GM21447 (cell line): Measurements from ENCODE around the gene SH3GLB2.
"Not testable (repeated sequence)": the region's sequence is repeated elsewhere in the genome, so short reads cannot be mapped to it uniquely, and the experiment has no call there.

Source experiments
- ATAC-seq: cut with Tn5 transposase; IDR thresholded peaks from one replicate; pipeline ENCODE4 v1.9.1; 2021; ENCODE audit not compliant: unreplicated experiment

Gene SH3GLB2

DNA sequence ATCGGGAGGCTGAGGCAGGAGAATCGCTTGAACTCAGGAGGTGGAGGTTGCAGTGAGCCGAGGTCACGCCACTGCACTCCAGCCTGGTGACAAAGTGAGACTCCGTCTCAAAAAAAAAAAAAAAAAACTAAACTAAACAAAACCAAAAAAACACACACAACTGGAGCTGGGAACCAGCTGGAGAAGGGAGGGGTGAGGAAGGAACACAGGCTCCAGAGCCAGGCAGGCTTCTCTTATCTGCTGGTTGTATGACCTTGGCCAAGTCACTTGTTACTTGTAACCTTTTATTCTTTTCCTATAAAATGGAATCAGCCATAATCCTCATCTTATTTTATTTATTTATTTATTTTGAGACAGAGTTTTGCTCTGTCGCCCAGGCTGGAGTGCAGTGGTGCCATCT is 24.0 kb downstream of the SH3GLB2 start:
- not testable (repeated sequence) for ATAC-seq

DNA sequence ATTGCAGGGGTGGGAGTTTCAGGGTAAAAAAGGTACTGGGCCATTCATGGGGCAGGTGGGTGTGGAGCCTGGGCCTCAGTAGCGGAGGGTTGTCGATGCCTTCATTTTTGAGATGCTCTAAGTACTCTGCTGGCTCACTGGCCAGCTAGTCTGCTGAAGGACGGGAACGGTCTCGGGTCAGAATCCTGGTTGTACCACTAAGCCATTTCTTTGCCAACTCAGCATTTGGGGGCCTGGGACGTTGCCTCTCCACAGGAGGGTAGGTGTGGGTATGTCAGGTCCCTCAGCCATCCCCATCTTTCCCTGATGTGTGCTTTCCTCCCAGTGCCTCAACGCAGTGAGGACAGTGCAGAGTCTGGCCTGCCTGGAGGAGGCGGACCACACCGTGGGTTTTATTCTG is 25.1 kb downstream of the SH3GLB2 start:
- ATAC-seq, result no peak

DNA sequence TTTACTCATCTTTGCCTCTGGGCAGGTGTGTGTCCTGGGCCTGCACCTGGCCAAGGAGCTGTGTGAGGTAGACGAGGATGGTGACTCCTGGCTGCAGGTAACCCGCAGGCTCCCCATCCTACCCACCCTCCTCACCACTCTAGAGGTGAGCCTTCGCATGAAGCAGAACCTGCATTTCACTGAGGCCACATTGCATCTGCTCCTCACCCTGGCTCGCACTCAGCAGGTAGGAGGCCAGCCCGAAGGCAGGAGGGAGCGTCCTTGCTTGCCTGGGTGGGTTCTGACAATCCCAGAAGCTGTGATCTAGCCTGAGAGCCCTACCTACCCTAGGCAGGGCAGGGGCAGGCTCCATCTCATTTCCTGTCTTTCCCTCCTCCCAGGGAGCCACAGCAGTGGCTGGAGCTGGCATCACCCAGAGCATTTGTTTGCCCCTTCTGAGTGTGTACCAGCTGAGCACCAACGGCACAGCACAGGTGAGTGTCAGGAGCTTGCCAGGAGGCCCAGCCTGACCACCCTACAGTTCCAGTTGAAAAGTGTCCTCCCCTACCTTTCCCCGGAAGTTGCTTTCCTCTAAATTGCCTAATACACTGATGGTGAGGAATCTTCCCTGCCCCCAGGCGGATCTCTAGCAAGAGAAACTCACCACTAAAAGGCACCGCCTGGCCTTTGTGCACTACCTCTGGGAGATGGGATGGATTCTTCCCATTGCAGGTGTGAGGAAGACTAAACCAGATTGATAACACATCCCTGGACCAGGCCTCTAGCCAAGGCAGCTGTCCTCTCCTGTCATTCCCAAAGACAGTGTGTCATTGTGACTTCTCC is 26.4 kb downstream of the SH3GLB2 start:
- no peak for ATAC-seq

DNA sequence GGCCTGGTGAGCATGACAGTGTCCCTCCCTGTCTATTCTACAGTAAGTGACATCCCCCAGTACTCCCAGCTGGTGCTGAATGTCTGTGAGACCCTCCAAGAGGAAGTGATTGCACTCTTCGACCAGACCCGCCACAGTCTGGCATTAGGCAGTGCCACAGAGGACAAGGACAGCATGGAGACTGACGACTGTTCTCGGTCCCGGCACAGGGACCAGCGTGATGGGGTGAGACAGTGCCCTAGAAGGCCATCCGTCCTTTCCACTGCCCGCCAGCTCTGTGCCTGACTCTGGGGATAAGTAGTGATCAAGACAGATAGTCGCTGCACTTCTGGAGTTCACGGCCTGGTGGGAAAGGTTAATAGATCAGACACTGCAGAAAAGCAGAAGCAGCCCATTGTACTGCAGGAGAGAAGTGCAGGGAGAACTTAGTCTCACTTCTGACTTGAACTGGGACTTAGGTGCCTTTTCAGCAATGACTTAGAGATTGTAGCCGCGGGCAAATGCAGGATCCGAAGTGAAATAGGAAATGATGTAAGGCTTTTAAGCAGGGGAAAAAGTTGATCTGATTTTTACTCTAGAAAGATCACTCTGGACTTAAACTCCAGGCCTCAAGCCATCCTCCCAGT is 28.4 kb downstream of the SH3GLB2 start:
- no peak for ATAC-seq

- no peak for ATAC-seq
Measured at GRCh38 chr9:128998462-128998861, 29.7 kb downstream of the SH3GLB2 start.

- no peak for ATAC-seq
Measured at GRCh38 chr9:128995791-128996190, 32.3 kb downstream of the SH3GLB2 start.

DNA sequence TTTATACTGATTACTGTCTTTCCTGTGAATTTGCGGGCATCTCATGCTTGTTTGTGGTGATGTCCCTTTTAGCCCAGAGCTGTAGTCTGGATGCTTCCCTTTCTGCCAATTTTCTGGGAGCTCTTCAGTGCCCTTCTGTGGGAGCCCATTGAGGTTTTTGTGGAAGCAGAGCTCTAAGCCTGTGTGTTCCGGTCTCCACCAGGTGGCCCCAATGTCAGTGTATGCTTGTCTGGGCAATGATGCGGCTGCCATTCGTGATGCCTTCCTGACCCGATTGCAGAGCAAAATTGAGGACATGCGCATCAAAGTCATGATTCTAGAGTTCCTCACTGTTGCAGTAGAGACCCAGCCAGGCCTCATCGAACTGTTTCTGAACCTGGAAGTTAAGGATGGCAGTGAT is 35.1 kb downstream of the SH3GLB2 start:
- no peak for ATAC-seq

GRCh38 chr9:128987805-128988204 is 40.3 kb downstream of the SH3GLB2 start:
- no peak for ATAC-seq

DNA sequence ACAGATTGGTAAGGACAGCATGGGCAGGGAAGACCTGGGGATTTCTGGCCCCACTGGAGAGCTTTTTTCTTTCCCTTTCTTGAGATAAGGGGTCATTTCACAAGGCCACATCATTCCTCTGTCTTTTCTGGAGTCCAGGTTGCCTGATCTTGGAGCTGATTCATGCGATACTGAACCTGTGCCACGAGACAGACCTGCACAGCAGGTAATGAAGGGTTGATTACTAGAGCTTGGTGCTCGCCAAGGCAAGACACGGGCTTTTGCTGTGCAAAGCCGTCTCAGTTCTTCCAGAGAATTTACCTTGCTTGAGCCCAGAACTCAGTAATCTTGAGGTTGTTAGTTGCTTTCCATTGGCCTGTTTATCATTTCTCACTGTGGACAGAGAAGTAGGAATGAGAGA is 41.5 kb downstream of the SH3GLB2 start:
- no peak for ATAC-seq

GRCh38 chr9:128983536-128983935 is 44.6 kb downstream of the SH3GLB2 start:
- ATAC-seq, result no peak

GRCh38 chr9:128979111-128979510 is 49.0 kb downstream of the SH3GLB2 start:
- no peak for ATAC-seq

DNA sequence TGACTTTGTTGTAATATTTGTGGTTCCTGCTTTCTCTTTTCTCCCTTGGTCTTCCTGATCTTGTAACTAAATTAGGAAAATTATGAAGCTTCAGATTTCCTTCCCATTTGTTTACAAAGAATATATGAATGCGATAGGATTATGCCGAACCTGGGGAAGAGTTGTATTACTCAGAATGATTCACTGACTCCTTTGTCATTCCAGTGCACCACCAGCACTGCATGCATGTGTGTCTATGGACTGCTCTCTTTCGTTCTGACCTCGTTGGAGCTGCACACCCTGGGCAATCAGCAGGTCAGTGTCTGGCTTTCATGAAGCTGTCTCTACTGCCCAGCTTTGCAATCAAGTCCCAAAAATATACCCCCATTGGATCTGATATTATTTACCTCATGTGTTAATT is 55.2 kb downstream of the SH3GLB2 start:
- no peak for ATAC-seq

GRCh38 chr9:128969491-128969890 is 58.6 kb downstream of the SH3GLB2 start:
- no peak for ATAC-seq

DNA sequence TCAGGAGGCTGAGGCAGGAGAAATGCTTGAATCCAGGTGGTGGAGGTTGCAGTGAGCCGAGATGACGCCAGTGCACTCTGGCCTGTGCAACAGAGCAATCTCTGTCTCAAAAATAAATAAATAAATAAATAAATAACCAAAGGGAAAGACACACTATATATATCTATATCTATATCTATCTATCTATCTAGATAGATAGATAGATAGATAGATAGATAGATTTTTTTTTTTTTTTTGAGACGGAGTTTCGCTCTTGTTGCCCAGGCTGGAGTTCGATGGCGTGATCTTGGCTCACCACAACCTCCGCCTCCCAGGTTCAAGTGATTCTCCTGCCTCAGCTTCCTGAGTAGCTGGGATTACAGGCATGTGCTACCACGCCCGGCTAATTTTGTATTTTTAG is 66.7 kb downstream of the SH3GLB2 start:
- not testable (repeated sequence) for ATAC-seq
